Endometrial microvascular endothelial cells (primary cell): ENCODE data around the gene RPTOR. TPM values are rescaled to one million over a fixed set of nuclear protein-coding genes. Genes with fewer than 3 reads are reported as not detected.

Source experiments
- in situ Hi-C: cut with HindIII; loops from 2 replicates; pipeline ENCODE4 v1.10.0; 2017; ENCODE audit warnings: low sequenced_read_pairs, low pct_unique_long_range_greater_than_20kb; ENCODE audit errors: inconsistent ontology term
- total RNA-seq: library from RNA; depleted of rRNA; stranded (reverse); fragments of >200 nt; gene quantifications from one replicate; pipeline ENCODE4 v1.2.3, GENCODE V29; 2015; ENCODE audit errors: inconsistent ontology term

The RPTOR gene
- total RNA-seq, 1 donor from 2014 or later = 28.2 TPM

DNA sequence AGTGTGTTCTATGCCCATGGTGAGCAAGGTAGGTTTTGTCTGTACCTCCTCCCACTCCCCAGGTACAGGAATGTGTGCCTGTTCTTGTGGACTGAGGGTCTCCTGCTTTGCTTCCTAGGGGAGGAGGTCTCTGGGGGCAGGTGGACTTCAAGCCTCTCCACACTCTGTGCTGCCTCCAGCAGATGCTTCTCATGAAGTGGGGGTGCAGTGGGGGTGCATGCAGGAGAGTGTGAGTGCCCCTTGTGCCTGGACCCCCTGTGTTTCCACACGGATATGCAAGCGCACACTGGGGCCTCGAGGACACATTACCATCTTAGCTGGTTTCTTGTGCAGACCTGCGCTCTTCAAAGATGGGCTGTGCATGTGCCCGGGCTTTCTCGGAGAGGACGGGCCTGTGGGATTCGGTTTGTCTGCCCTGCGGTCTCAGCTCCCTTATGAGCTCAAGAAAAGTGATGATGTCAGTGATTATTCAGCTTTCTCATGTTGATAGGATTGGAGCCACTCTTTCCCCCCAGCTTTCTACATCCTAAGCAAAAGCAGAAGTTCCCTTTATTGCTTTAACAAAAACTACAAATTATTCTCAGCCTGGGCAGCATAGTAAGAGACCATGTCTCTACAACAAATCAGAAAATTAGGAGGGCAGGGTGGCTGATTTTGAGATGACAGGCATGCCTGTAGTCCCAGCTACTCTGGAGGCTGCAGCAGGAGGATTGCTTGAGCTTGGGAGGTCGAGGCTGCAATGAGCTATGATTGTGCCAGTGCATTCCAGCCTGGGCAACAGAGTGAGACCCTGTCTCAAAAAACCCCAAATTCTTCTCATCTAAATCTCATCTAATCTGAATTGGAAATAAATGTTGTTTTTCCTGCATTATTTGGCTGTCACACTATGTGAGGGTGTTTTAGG, 86.8 kb downstream of the RPTOR start:
- in situ Hi-C loops = no loop called here

DNA sequence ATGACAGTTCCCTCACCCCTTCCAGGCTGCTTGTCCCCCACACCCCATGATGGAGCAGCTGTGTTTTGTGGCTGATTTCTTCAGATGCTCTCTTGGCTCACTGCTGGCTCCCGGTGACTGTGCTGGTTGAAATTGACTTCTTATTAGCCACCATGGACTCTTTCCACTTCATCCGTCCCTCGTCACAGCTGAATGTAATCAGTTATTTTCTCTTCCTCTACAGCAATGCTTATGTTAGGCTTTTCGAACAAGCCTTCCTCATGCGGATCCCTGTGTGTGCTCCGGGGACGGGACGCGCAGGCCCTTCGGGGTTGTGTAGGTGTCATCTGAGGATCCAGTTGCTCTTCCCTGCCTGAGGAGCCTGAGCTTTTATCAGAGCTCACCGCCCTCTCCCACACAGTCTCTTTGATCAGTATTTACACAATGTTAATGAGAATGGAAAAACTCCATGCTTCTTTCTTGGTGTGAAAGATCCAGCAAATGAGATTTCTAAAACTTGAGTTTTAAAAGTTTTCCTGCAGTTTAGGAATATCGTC, 87.5 kb downstream of the RPTOR start:
- in situ Hi-C loops = no loop called here

DNA sequence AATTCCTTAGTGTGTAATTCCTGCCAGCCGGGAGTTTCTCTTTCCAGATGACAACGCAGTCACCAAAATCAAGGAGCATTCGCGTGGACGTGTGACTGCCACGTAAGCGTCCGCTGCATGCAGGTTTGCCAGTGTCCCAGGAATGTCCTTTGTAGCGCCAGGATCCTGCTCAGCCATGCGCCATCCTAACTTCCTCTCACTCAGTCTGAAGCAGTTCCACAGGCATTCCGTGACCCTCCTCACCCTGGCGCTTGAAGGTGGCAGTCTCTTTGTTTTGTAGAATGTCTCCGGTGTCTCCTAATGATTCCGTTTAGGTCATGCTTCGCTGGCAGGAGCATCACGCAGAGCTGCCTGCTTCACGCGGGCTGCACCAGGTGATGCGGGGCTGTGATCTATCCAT, 88.6 kb downstream of the RPTOR start:
- in situ Hi-C loops = no loop called here

DNA sequence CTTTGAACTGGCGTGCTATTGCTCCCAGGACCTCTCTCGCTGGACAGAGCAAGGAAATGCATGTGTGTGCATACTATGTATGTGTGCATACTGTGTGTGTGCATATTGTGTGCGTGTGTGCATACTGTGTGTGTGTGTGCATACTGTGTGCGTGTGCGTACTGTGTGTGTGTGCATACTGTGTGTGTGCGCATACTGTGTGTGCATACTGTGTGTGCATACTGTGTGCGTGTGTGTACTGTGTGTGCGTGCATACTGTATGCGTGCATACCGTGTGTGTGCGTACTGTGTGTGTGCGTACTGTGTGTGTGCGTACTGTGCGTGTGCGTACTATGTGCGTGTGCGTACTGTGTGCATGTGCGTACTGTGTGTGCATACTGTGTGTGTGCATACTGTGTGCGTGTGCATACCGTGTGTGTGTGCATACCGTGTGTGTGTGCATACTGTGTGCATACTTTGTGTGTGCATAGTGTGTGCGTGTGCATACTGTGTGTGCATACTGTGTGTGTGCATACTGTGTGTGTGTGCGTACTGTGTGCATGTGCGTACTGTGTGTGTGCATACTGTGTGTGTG, 89.4 kb downstream of the RPTOR start:
- in situ Hi-C loops = no loop called here

DNA sequence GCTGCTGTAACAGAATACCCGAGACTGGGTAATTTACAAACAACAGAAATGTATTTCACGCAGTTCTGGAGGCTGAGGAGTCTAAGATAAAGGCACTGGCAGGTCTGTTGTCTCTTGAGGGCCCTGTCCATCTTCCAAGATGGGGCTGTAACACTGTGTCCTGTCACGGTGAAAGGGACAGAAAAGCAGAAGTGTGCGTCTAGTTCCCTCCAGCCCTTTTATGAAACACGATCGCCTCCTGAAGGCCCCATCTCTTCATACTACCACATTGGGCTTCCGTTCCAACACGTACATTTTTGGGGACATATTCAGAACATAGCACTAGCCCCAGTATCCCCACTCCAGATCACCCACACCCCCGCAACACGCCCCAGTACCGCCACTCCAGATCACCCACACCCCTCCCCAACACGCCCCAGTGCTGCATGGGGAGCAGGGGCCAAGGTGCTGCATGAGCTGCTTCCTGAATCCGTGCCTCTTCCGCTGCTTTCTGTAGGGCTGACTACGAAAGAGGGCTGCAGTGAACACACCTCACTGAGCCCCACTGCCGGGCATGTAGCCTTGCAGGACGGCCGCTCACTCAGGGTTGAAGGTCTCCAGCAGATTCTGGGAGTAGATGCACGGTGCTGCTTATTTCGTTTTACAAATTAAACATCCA, 91.9 kb downstream of the RPTOR start:
- in situ Hi-C loops = no loop called here

DNA sequence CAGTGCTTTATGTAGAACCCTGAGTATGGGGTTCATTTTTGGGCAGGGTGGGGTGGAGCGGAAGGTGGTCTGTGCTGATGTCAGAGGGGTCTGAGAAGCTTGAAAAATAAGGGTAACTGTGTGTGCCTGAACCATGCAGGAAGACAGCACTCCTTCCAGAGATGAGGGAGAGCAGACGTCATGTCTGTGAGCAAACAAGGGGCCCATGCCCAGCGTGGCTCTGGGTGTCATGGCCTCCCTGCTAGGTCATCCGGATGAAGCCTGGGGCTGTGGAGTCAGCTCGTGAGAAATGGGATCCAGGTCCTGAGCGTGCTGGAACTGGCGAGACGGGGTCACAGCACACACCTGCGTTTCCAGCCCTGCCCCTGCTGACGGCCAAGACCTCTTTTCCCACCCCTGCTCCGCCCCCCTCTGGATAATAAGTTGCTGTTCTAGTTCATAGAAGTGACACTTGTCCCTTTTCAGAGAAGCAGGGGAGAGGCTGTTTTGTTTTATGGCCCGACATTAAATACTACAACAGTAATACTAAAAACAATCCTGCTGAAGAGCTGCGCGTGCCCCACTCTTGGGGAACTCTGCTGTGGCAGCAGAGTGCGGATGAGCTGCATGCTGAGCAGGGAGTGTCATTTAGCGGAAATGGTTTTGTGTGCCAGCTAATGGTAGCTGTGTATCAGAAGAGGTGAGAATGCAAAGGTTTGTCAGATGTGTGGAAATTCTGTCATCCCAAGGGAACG, 92.6 kb downstream of the RPTOR start:
- in situ Hi-C loops = no loop called here

DNA sequence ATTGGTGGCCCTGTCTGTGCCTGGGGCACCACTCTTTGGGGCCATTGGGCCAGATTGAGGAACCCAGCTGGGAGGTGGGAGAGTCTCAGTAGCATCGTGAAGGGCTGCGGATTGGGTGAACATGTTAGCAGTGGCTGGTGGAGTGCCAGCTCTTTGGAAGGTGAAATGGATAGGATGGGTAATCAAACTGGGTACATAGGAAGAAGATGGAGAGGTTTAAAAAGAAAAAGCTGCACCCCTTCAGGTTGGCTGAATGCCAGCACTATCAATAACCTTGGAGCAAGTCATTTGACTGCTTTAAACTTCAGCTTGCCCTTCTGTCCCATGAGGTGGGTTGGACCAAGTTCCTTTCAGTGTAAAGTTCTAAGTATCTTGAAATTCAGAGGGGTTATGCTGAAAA, 95.0 kb downstream of the RPTOR start:
- in situ Hi-C loops = no loop called here

DNA sequence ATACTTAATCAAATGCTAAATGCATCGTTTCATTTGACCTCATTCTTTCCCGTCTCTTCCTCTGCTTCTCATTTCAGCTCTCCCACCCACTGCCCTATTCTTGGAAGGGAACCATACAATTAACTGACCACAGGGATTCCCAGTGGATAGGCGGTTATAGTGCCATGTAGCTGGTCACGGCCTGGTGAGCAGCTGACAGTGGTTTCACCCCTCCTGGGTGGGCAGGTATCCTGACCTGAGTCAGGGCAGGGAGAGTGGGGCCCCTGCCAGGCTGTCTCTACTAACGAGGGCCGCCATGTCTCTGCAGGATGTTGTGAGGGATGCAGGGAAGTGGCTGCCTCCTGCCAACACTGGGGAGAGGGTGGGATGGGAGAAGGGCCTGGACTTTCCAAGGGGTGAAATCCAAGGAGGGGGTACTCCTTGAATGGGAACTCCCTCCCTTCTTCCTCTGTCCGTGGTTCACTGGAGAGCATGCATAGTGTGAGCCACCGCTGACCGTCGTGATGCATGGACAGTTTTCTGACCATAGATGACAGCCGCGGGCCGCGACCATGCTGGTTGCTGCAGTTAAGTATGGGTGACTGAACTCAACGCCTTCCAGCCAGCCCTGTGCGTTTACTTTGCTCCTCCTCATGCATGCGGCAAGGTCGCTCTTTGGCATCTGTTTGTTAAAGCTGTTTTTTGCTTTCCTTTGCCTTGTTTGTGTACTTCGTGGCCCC, 95.9 kb downstream of the RPTOR start:
- in situ Hi-C loops = no loop called here

DNA sequence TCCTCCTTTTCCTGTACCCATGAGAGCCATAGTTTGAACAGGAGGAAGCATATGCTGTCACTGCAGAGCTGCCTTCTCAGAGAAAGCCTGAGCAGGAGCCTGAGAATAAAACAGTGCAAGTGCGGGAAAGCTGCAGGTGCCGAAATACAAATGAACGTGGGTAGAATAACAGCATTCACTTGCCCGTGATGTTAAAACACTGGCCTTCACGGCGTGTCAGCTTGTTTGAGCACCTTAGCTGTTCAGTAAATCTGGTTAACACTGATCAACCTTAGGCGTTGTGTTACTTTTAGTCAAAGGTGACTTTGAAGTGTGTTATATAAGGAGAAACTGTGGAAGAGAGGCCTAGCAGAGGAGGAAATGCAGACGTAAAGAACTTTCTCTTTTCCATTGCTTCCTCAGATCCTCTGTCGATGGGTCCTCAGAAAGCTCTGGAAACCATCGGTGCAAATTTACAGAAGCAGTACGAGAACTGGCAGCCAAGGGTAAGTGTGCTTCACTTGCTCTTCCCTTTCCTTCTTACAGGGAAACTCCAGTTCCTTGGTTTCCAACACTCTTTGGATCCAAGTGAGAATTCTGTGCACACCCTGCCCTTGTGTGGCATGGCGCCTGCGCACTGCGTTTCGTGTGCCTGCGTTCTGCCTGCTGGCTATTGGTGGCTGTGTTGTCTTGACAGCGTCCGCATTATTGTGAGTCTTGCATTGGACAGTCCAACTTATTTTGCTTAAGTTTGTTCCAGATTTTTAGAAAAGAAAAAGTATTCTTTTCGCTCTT, 98.9 kb downstream of the RPTOR start:
- in situ Hi-C loops = no loop called here

DNA sequence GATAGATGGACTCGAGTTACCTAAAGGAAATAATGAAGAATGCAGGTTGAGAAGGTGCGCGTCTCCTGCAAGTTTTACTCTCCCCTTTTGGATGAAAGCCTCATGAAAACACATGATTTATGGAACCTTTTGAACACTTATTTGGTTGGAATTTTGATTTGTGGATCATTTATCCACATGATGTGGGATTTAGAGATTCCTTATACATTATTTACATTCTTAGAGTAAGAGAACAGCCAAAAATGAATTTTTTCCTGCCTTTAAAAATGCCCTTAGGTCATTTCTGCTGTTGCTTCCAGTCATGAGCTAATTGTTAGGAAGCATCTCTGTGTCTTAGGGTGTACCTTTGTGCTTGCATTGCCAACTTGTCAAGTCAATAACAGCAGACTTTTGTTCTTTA, 99.9 kb downstream of the RPTOR start:
- in situ Hi-C loops = no loop called here

DNA sequence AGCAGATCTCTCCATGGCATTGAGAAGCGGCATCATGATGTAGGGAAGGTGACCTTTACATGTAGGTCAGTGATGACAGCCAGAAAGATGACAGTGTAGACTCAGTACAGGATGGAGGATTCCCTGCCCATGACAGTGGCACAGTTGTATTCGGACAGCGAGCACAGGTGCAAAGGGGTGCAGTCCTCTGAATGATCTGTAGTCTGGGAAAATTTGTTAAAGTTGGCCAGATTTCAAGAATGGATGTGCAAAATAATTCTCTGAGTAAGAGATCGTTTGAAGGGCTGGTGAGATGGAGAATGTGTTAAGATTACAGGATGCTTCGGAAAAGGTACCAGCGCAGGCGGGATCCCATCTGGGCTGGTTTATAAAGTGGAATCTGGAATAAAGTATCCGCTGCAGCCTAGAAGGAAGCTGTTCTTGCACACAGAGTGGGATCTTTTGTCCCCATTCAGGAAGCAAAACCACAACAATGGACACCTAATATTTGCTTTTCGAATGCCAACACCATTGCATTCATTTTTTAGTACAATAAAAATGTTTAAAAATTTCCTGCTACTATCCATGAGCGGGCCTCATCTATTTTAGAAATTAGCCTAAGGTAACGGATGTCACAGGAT, 101.2 kb downstream of the RPTOR start:
- in situ Hi-C loops = no loop called here

DNA sequence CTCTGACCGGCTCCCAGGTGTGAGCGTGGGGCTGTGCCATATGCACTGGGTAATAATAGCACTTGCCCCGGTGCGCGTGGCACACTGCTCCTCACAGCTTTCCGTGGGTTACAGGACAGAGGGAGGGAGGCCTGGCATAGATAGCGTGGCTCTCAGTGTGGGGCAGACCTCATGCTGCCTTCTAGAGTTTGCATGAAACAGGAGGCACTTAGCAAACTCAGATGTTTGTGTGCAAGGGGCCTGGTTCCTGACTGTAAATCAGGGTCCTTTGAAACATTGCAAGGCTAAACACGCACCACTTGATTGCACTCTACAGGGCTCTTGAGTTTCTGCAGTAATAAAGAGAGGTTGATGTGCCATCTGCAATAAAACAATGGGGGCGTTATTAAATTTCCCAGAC, 101.7 kb downstream of the RPTOR start:
- in situ Hi-C loops = no loop called here

DNA sequence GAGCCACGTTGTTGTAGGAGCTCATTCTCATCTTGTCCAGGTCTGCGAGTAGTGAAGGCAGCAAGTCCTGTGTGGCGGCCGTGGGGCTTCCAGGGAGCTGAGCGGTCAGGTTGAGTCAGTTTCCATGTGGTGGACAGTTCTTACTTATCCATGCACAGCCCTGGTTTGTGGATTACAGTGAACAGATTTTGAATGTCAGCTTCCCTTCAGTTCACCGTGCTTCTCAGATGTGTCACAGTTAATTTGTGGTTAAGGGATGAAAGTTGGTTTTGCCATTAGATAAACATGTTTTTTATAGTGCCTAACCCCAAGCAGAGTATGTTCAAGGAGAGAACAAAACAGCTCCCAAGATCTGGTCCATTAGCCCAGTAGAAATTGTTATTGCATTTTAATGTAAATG, 103.1 kb downstream of the RPTOR start:
- in situ Hi-C loops = no loop called here

DNA sequence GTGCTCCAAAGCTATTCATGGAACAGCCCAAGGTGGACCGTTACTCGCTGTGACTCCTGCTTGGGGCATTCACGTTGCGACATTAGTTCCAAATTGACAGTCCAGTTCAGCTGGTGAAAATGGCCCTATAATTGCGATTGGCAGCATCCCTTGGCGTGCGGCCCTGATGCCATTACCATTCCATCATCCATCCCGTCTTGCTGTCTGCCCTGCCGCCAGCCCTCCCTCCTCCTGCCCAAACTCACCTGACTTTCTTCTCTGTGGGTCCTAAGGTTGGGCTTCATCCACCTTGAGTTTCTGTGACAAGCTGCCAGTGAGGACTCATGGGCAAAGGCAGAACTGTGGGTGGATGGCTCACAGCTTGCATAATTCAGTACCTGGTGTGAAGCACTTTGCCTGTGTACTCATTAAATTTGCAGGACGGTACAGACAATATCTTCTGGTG, 104.6 kb downstream of the RPTOR start:
- in situ Hi-C loops = no loop called here

DNA sequence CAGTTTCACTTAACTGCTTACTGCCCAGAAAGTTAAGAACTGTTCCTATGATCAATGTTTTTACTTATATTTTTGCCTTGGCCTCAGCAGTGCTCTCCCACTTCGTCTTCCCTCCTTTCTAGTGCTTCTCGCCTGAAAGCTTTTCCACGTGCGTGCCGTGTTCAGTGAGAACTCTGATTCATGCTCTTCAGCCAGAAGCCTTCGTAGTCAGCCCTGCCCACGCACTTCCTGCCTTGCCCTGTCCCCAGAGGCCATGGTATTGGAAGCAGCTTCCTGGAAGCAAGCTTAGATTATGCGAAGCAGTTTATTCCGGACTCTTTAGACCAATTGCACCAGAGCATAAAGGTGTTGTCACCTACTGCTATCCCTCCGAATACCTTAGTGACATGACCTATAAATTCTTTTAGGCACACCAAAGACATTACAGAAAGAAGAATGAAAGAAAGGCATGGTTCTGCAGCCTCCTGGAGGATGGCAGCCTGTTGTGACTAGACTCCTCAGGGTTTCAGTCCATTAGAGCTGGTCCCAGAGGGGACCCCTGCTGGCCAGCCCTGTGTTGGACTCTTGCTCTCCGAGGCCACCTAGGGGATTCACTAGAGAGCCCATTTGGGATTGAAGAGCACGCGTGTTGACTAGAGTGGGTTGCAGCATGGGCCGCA, 105.2 kb downstream of the RPTOR start:
- in situ Hi-C loops = no loop called here

DNA sequence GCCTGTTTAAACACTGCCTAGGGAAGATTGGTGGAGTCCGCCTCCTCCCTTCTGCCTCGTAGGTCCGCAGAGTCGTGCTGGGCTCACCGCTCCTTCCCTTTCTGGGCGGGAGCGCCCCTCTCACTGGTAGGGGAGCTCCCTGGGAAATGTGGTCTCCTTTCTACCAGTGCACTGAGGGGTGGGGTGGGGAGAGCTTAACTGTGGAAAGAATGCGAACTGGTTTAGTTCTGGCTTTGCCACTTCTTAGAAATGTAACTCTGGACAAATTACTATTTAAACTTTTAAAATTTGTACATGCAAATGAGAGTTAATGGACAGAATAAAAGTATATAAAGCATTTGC, 105.7 kb downstream of the RPTOR start:
- in situ Hi-C loops = no loop called here
